Suprapubic skin (tissue), 4 donors: ENCODE measurements around the gene BSG. TPM values are rescaled to one million over a fixed set of nuclear protein-coding genes. Genes with fewer than 3 reads are reported as not detected.

ENCODE experiments used
- DNase-seq, 2 donors: peaks; one replicate each; pipeline ENCODE4 v3.0.0-alpha.2; 2019; ENCODE audit warnings: low spot score in 2 of 2
- H3K27ac ChIP-seq: fragments of 200-600 bp; sonication (generic); one replicate; pipeline ENCODE4 v1.5.1; 2019
- H3K27me3 ChIP-seq: fragments of 200-600 bp; sonication (generic); one replicate; pipeline ENCODE4 v1.5.1; 2019
- H3K36me3 ChIP-seq: fragments of 200-600 bp; sonication (generic); one replicate; pipeline ENCODE4 v1.5.1; 2019
- H3K4me1 ChIP-seq: fragments of 200-600 bp; sonication (generic); one replicate; pipeline ENCODE4 v1.5.1; 2019
- H3K4me3 ChIP-seq: fragments of 200-600 bp; sonication (generic); one replicate; pipeline ENCODE4 v1.5.1; 2019; ENCODE audit warnings: mild to moderate bottlenecking
- H3K9me3 ChIP-seq: fragments of 200-600 bp; sonication (generic); one replicate; pipeline ENCODE4 v1.5.1; 2019
- CTCF ChIP-seq, 2 donors: fragments of 200-600 bp in 1 of 2; fragments of 450-650 bp in 1 of 2; sonication (generic) in 1 of 2; IDR thresholded peaks; one replicate each; pipeline ENCODE4 v1.5.1; 2016 to 2019; ENCODE audit warnings: antibody characterized with exemption in 2 of 2, mild to moderate bottlenecking in 1 of 2, moderate library complexity in 1 of 2
- EP300 ChIP-seq: sonication (generic); formaldehyde crosslinking; IDR thresholded peaks from one replicate; pipeline ENCODE4 v1.6.1; 2017; ENCODE audit warnings: antibody characterized with exemption
- POLR2A ChIP-seq, 2 donors: fragments of 450-650 bp; IDR thresholded peaks; one replicate each; pipeline ENCODE4 v1.6.1; 2017; ENCODE audit warnings: antibody characterized with exemption in 2 of 2, mild to moderate bottlenecking in 2 of 2, moderate library complexity in 2 of 2
- POLR2AphosphoS5 ChIP-seq, 3 donors: sonication (generic); formaldehyde crosslinking; IDR thresholded peaks; one replicate each; pipeline ENCODE4 v1.6.1; 2017; ENCODE audit warnings: antibody characterized with exemption in 3 of 3
- WGBS: methylation state at CpG from one replicate; pipeline ENCODE4 v1.1.5; 2018; 5-methylcytosine and 5-hydroxymethylcytosine counted together
- total RNA-seq, 4 donors: library from RNA; depleted of rRNA; stranded (reverse); fragments of >200 nt; gene quantifications; one replicate each; pipeline ENCODE4 v1.1.0, GENCODE V29; 2016

The BSG gene
- total RNA-seq, 4 donors from 2014 or later = 265 to 314 (median 285) TPM

- WGBS = 55% methylated on average over 4 of the region's 52 CpGs
- Histone ChIP-seq H3K4me3 (no peak overlapping the region), H3K27me3 (peaks cover 8% of the 10 kb centered on the region), H3K9me3 (no peaks in the 10 kb centered on the region), H3K4me1 (peaks cover 7% of the 10 kb centered on the region), H3K27ac (no peak overlapping the region), H3K36me3 (no peaks in the 10 kb centered on the region)
- no peak for DNase-seq
- no peak for TF ChIP-seq POLR2A (IDR thresholded peaks at IDR 0.05)
- no peak for TF ChIP-seq CTCF (IDR thresholded peaks at IDR 0.05)
Observed at GRCh38 chr19:548886-549830, 23.2 kb upstream of the BSG start.

- TF ChIP-seq POLR2AphosphoS5 (IDR thresholded peaks at IDR 0.05) (no peak), POLR2A (IDR thresholded peaks at IDR 0.05) (no peak), CTCF (IDR thresholded peaks at IDR 0.05) (no peak), EP300 (no peak)
- Histone ChIP-seq H3K36me3 (no peaks in the 10 kb centered on the region), H3K9me3 (no peaks in the 10 kb centered on the region), H3K27ac (no peak overlapping the region), H3K4me3 (no peak overlapping the region), H3K27me3 (peaks cover 3% of the 10 kb centered on the region), H3K4me1 (peaks cover 16% of the 10 kb centered on the region)
- 79% methylated on average over 20 of the region's 20 CpGs for WGBS
- no peak for DNase-seq
Observed at GRCh38 chr19:554817-555216, 17.6 kb upstream of the BSG start.

GRCh38 chr19:555474-555808 lies 17.0 kb upstream of the BSG start:
- WGBS = 92% methylated on average over 14 of the region's 14 CpGs
- Histone ChIP-seq H3K27ac (no peak overlapping the region), H3K4me3 (no peak overlapping the region), H3K27me3 (peaks cover 3% of the 10 kb centered on the region), H3K9me3 (no peaks in the 10 kb centered on the region), H3K36me3 (no peaks in the 10 kb centered on the region), H3K4me1 (peaks cover 16% of the 10 kb centered on the region)
- DNase-seq = no peak
- TF ChIP-seq EP300 (no peak), POLR2A (IDR thresholded peaks at IDR 0.05) (no peak), CTCF (IDR thresholded peaks at IDR 0.05) (no peak), POLR2AphosphoS5 (IDR thresholded peaks at IDR 0.05) (no peak)

- 74% methylated on average over 23 of the region's 31 CpGs for WGBS
- Histone ChIP-seq H3K27ac (no peak overlapping the region), H3K27me3 (no peaks in the 10 kb centered on the region), H3K4me1 (peaks cover 10% of the 10 kb centered on the region), H3K4me3 (no peak overlapping the region), H3K36me3 (no peaks in the 10 kb centered on the region), H3K9me3 (no peaks in the 10 kb centered on the region)
- DNase-seq = no peak
- TF ChIP-seq CTCF (IDR thresholded peaks at IDR 0.05) = no peak
- no peak for TF ChIP-seq POLR2A (IDR thresholded peaks at IDR 0.05)
- TF ChIP-seq POLR2AphosphoS5 (IDR thresholded peaks at IDR 0.05) = no peak
- no peak for TF ChIP-seq EP300
Observed at GRCh38 chr19:556611-557382, 15.6 kb upstream of the BSG start.
